BLaER1 (cell line): ENCODE measurements around the gene KRT74.

Source experiments
- H3K27ac ChIP-seq: shearing (Covaris generic); formaldehyde crosslinking; 2 replicates; pipeline ENCODE4 v1.8.1; 2022
- H3K27me3 ChIP-seq: shearing (Covaris generic); formaldehyde crosslinking; 2 replicates; pipeline ENCODE4 v1.8.1; 2022
- H3K36me3 ChIP-seq: shearing (Covaris generic); formaldehyde crosslinking; 2 replicates; pipeline ENCODE4 v1.8.1; 2022
- H3K4me1 ChIP-seq: shearing (Covaris generic); formaldehyde crosslinking; 2 replicates; pipeline ENCODE4 v1.8.1; 2022
- H3K4me2 ChIP-seq: shearing (Covaris generic); formaldehyde crosslinking; 2 replicates; pipeline ENCODE4 v1.8.1; 2022
- H3K4me3 ChIP-seq: shearing (Covaris generic); formaldehyde crosslinking; 2 replicates; pipeline ENCODE4 v1.8.1; 2022
- H3K9ac ChIP-seq: shearing (Covaris generic); formaldehyde crosslinking; 2 replicates; pipeline ENCODE4 v1.8.1; 2022
- H3K9me3 ChIP-seq: shearing (Covaris generic); formaldehyde crosslinking; 2 replicates; pipeline ENCODE4 v1.8.1; 2022
- H4K20me1 ChIP-seq: shearing (Covaris generic); formaldehyde crosslinking; 2 replicates; pipeline ENCODE4 v1.8.1; 2022
- Cebpa-rat ChIP-seq: shearing (Covaris generic); IDR thresholded peaks from 2 replicates; pipeline ENCODE4 v1.8.1; 2022

The KRT74 gene

GRCh38 chr12:52578469-52578868 lies 4.8 kb upstream of the KRT74 start:
- Histone ChIP-seq H3K4me3 (no peak overlapping the region), H4K20me1 (no peaks in the 10 kb centered on the region), H3K9me3 (no peaks in the 10 kb centered on the region), H3K4me1 (peaks cover 26% of the 10 kb centered on the region), H3K4me2 (no peak overlapping the region), H3K36me3 (no peaks in the 10 kb centered on the region), H3K27me3 (no peaks in the 10 kb centered on the region), H3K9ac (no peak overlapping the region), H3K27ac (no peak overlapping the region)
- no peak for TF ChIP-seq Cebpa-rat

GRCh38 chr12:52577316-52577715 lies 3.7 kb upstream of the KRT74 start:
- TF ChIP-seq Cebpa-rat: no peak
- no peak overlapping the region for H3K4me3 ChIP-seq
- H3K27me3 ChIP-seq: no peaks in the 10 kb centered on the region
- H3K9me3 ChIP-seq: no peaks in the 10 kb centered on the region
- H3K4me2 ChIP-seq: no peak overlapping the region
- no peaks in the 10 kb centered on the region for H3K36me3 ChIP-seq
- H3K9ac ChIP-seq: no peak overlapping the region
- no peak overlapping the region for H3K27ac ChIP-seq
- H4K20me1 ChIP-seq: no peaks in the 10 kb centered on the region
- peaks cover 23% of the 10 kb centered on the region for H3K4me1 ChIP-seq

- Histone ChIP-seq H3K4me3 (no peak overlapping the region), H3K27me3 (no peaks in the 10 kb centered on the region), H3K27ac (no peak overlapping the region), H3K36me3 (no peaks in the 10 kb centered on the region), H3K9ac (no peak overlapping the region), H3K9me3 (no peaks in the 10 kb centered on the region), H4K20me1 (no peaks in the 10 kb centered on the region), H3K4me2 (no peak overlapping the region), H3K4me1 (peaks cover 23% of the 10 kb centered on the region)
- TF ChIP-seq Cebpa-rat: no peak
Measured at GRCh38 chr12:52575948-52576347, 2.3 kb upstream of the KRT74 start.

GRCh38 chr12:52575256-52575655 lies 1.6 kb upstream of the KRT74 start:
- H4K20me1 ChIP-seq: no peaks in the 10 kb centered on the region
- H3K4me1 ChIP-seq: peaks cover 18% of the 10 kb centered on the region
- no peak overlapping the region for H3K9ac ChIP-seq
- no peaks in the 10 kb centered on the region for H3K36me3 ChIP-seq
- no peak for TF ChIP-seq Cebpa-rat
- H3K4me3 ChIP-seq: no peak overlapping the region
- H3K9me3 ChIP-seq: no peaks in the 10 kb centered on the region
- H3K4me2 ChIP-seq: peak overlapping the region; percentile 74
- H3K27me3 ChIP-seq: no peaks in the 10 kb centered on the region
- peak overlapping the region; percentile 51; the same call in 1 of the 2 replicates for H3K27ac ChIP-seq

- Histone ChIP-seq H3K9me3 (no peaks in the 10 kb centered on the region), H3K4me1 (peaks cover 14% of the 10 kb centered on the region), H3K27ac (no peak overlapping the region), H3K36me3 (no peaks in the 10 kb centered on the region), H3K4me3 (no peak overlapping the region), H3K9ac (no peak overlapping the region), H4K20me1 (no peaks in the 10 kb centered on the region), H3K4me2 (no peak overlapping the region), H3K27me3 (no peaks in the 10 kb centered on the region)
- TF ChIP-seq Cebpa-rat: no peak
Measured at GRCh38 chr12:52573306-52573705, 337 bp downstream of the KRT74 start.

- Histone ChIP-seq H4K20me1 (no peaks in the 10 kb centered on the region), H3K27me3 (no peaks in the 10 kb centered on the region)
Measured at GRCh38 chr12:52570511-52570910, 3.1 kb downstream of the KRT74 start.

GRCh38 chr12:52568111-52568510 lies 5.5 kb downstream of the KRT74 start:
- no peak overlapping the region for H3K27ac ChIP-seq
- no peaks in the 10 kb centered on the region for H3K36me3 ChIP-seq
- H3K4me1 ChIP-seq: peaks cover 7% of the 10 kb centered on the region; the same call in 1 of the 2 replicates
- no peak overlapping the region for H3K4me2 ChIP-seq
- H3K9ac ChIP-seq: no peak overlapping the region
- no peak overlapping the region for H3K4me3 ChIP-seq
- H4K20me1 ChIP-seq: no peaks in the 10 kb centered on the region
- no peak for TF ChIP-seq Cebpa-rat
- H3K9me3 ChIP-seq: no peaks in the 10 kb centered on the region
- no peaks in the 10 kb centered on the region for H3K27me3 ChIP-seq

More at GRCh38 chr12:52570511-52570910, 3.1 kb downstream of the KRT74 start:
- Histone ChIP-seq H3K4me1 (peaks cover 18% of the 10 kb centered on the region), H3K27ac (no peak overlapping the region), H3K9me3 (no peaks in the 10 kb centered on the region), H3K4me3 (no peak overlapping the region), H3K9ac (no peak overlapping the region), H3K4me2 (no peak overlapping the region), H3K36me3 (no peaks in the 10 kb centered on the region)
- TF ChIP-seq Cebpa-rat: no peak

GRCh38 chr12:52566847-52567291 lies 6.8 kb downstream of the KRT74 start:
- Histone ChIP-seq H3K4me2 (no peak overlapping the region), H3K27me3 (no peaks in the 10 kb centered on the region), H3K9ac (no peak overlapping the region)

GRCh38 chr12:52564582-52564981 lies 9.1 kb downstream of the KRT74 start:
- Histone ChIP-seq H3K4me3 (no peak overlapping the region), H3K9ac (no peak overlapping the region), H3K4me2 (no peak overlapping the region), H3K4me1 (peaks cover 7% of the 10 kb centered on the region; the same call in 1 of the 2 replicates), H3K27ac (no peak overlapping the region), H3K36me3 (no peaks in the 10 kb centered on the region), H3K9me3 (no peaks in the 10 kb centered on the region), H3K27me3 (no peaks in the 10 kb centered on the region), H4K20me1 (no peaks in the 10 kb centered on the region)
- TF ChIP-seq Cebpa-rat: no peak

More at GRCh38 chr12:52566847-52567291, 6.8 kb downstream of the KRT74 start:
- Histone ChIP-seq H3K9me3 (no peaks in the 10 kb centered on the region), H3K4me3 (no peak overlapping the region), H3K27ac (no peak overlapping the region), H4K20me1 (no peaks in the 10 kb centered on the region), H3K4me1 (peaks cover 7% of the 10 kb centered on the region; the same call in 1 of the 2 replicates), H3K36me3 (no peaks in the 10 kb centered on the region)
- no peak for TF ChIP-seq Cebpa-rat

- Histone ChIP-seq H3K27me3 (no peaks in the 10 kb centered on the region), H3K4me3 (no peak overlapping the region)
- TF ChIP-seq Cebpa-rat: no peak
Measured at GRCh38 chr12:52561880-52562449, 11.7 kb downstream of the KRT74 start.

More at GRCh38 chr12:52561880-52562449, 11.7 kb downstream of the KRT74 start:
- Histone ChIP-seq H3K4me1 (peaks cover 2% of the 10 kb centered on the region; the same call in 1 of the 2 replicates), H3K4me2 (no peak overlapping the region), H3K9me3 (no peaks in the 10 kb centered on the region), H3K9ac (no peak overlapping the region), H3K27ac (no peak overlapping the region), H3K36me3 (no peaks in the 10 kb centered on the region), H4K20me1 (no peaks in the 10 kb centered on the region)
